Measurements from ENCODE around the gene SPINK14.
A peak's percentile ranks its signal among the peaks of the same experiment; 100 is the strongest.

The SPINK14 gene

GRCh38 chr5:148166550-148167283, 1.6 kb upstream of the SPINK14 start:
- no peak overlapping the region for H3K4me3 ChIP-seq (ENCODE audit: low read depth, low read length)
- no peak for TF ChIP-seq CTCF (IDR thresholded peaks at IDR 0.05; ENCODE audit: low read depth, low read length)

- H3K4me3 ChIP-seq (ENCODE audit: low read depth, low read length): no peak overlapping the region
- no peak for TF ChIP-seq CTCF (IDR thresholded peaks at IDR 0.05; ENCODE audit: low read depth, low read length)
Measured at GRCh38 chr5:148172377-148172776, 4.0 kb downstream of the SPINK14 start.

- H3K4me3 ChIP-seq (ENCODE audit: low read depth, low read length): no peak overlapping the region
- no peak for TF ChIP-seq CTCF (IDR thresholded peaks at IDR 0.05; ENCODE audit: low read depth, low read length)
Measured at GRCh38 chr5:148176480-148176879, 8.1 kb downstream of the SPINK14 start.

- no peak for TF ChIP-seq CTCF (IDR thresholded peaks at IDR 0.05; ENCODE audit: low read depth, low read length)
- H3K4me3 ChIP-seq (ENCODE audit: low read depth, low read length): no peak overlapping the region
Measured at GRCh38 chr5:148177207-148177606, 8.9 kb downstream of the SPINK14 start.

- no peak overlapping the region for H3K4me3 ChIP-seq (ENCODE audit: low read depth, low read length)
- TF ChIP-seq CTCF (IDR thresholded peaks at IDR 0.05; ENCODE audit: low read depth, low read length): peak; percentile 17; the same call in 1 of the 2 replicates
Measured at GRCh38 chr5:148179234-148179824, 11.0 kb downstream of the SPINK14 start.

GRCh38 chr5:148186248-148187003, 18.1 kb downstream of the SPINK14 start:
- no peak overlapping the region for H3K4me3 ChIP-seq (ENCODE audit: low read depth, low read length)
- no peak for TF ChIP-seq CTCF (IDR thresholded peaks at IDR 0.05; ENCODE audit: low read depth, low read length)

GRCh38 chr5:148191010-148191409, 22.7 kb downstream of the SPINK14 start:
- no peak overlapping the region for H3K4me3 ChIP-seq (ENCODE audit: low read depth, low read length)
- no peak for TF ChIP-seq CTCF (IDR thresholded peaks at IDR 0.05; ENCODE audit: low read depth, low read length)

Data from WI38 (cell line).